Measurements from ENCODE around the gene RAB30.

RAB30 gene

DNA sequence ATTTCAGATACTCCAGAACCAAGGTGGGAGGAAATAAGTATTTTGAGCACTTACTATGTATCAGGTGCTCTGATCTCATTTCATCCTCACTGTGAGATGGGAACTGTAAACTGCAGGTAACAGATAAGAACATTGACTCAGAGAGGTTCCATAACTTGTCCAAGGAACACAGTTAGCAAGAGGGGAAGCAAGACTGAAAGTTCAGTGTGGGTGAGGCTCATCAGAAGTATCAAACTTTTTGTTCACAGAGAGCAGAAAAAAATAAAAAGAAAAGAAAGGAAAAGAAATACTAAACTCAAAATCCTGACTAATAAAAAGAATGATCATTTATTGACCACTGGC lies 37.1 kb downstream of the RAB30 start:
- ATAC-seq (ENCODE audit: low read depth) (no peak), DNase-seq (ENCODE audit: low spot score) (no peak)
- H3K36me3 ChIP-seq (ENCODE audit: low read depth): no peaks in the 10 kb centered on the region
- TF ChIP-seq CTCF (IDR thresholded peaks at IDR 0.05; ENCODE audit: poor library complexity, severe bottlenecking): no peak
- no peaks in the 10 kb centered on the region for H3K9me3 ChIP-seq (ENCODE audit: severe bottlenecking)
- H3K27me3 ChIP-seq (ENCODE audit: insufficient read depth, poor library complexity, severe bottlenecking): no peaks in the 10 kb centered on the region
- peaks cover 21% of the 10 kb centered on the region for H3K4me1 ChIP-seq (ENCODE audit: insufficient read depth, poor library complexity, severe bottlenecking)
- no peak overlapping the region for H3K4me3 ChIP-seq (ENCODE audit: severe bottlenecking)
- peak overlapping the region; percentile 53 for H3K27ac ChIP-seq (ENCODE audit: poor library complexity, severe bottlenecking)

DNA sequence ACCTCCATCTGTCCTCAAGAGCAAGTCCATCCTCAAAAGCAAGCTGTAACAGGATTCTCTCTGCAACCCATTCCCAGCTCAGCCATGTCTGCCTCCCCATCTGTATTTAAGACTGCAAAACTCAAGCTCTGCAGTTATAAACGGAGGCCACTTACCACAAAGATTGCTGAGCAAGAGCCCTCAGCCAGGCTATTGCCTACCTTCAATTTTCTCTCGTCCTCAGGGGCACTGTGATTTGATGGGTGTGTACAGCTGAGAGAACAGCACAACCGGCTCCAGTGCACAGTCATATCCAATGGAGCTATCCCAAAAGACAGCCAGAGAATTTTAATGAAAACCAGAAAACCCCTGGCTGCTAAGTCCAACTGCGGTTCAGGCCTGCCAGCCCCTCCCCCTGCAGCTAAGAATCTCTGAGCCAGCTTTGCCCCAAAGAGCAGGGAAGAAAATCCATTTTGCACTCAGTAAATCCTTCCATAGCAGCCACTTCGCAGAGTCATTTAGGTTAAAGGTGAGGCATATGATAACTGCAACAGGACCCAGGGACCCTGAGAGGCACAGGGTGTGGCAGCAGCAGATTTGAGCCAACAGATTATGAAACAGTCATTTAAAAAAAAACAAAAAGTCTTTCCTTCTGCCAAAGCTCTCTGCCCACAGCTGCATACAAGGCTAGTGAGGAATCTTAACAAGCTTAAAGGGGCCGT lies 37.6 kb downstream of the RAB30 start:
- peaks cover 21% of the 10 kb centered on the region for H3K4me1 ChIP-seq (ENCODE audit: insufficient read depth, poor library complexity, severe bottlenecking)
- DNase-seq (ENCODE audit: low spot score) (no peak), ATAC-seq (ENCODE audit: low read depth) (peak; percentile 71)
- no peaks in the 10 kb centered on the region for H3K36me3 ChIP-seq (ENCODE audit: low read depth)
- no peaks in the 10 kb centered on the region for H3K27me3 ChIP-seq (ENCODE audit: insufficient read depth, poor library complexity, severe bottlenecking)
- no peak for TF ChIP-seq CTCF (IDR thresholded peaks at IDR 0.05; ENCODE audit: poor library complexity, severe bottlenecking)
- no peak overlapping the region for H3K4me3 ChIP-seq (ENCODE audit: severe bottlenecking)
- no peaks in the 10 kb centered on the region for H3K9me3 ChIP-seq (ENCODE audit: severe bottlenecking)
- peak overlapping the region; percentile 53 for H3K27ac ChIP-seq (ENCODE audit: poor library complexity, severe bottlenecking)

DNA sequence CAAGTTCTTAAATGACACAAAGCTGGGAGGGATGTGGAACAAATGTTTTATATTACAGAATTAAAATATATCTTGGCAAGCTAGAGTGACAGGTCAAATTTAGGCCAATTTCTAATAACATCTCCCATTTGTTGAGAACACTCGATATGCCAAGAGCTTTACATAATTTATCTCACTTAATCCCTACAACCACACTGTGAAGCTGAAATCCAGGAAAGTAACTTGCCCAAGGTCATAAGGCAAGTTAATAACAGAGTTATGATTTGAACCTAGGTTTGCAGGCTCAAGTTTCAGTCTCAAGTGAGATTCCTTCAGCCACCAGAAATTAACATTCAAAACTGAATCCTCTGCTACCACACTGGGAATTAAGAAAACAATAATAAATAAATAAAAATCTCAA lies 38.3 kb downstream of the RAB30 start:
- Histone ChIP-seq H3K9me3 (ENCODE audit: severe bottlenecking) (no peaks in the 10 kb centered on the region), H3K4me1 (ENCODE audit: insufficient read depth, poor library complexity, severe bottlenecking) (peaks cover 21% of the 10 kb centered on the region), H3K27ac (ENCODE audit: poor library complexity, severe bottlenecking) (peak overlapping the region; percentile 53), H3K36me3 (ENCODE audit: low read depth) (no peaks in the 10 kb centered on the region), H3K4me3 (ENCODE audit: severe bottlenecking) (no peak overlapping the region), H3K27me3 (ENCODE audit: insufficient read depth, poor library complexity, severe bottlenecking) (no peaks in the 10 kb centered on the region)
- DNase-seq (ENCODE audit: low spot score) (no peak), ATAC-seq (ENCODE audit: low read depth) (no peak)
- no peak for TF ChIP-seq CTCF (IDR thresholded peaks at IDR 0.05; ENCODE audit: poor library complexity, severe bottlenecking)

DNA sequence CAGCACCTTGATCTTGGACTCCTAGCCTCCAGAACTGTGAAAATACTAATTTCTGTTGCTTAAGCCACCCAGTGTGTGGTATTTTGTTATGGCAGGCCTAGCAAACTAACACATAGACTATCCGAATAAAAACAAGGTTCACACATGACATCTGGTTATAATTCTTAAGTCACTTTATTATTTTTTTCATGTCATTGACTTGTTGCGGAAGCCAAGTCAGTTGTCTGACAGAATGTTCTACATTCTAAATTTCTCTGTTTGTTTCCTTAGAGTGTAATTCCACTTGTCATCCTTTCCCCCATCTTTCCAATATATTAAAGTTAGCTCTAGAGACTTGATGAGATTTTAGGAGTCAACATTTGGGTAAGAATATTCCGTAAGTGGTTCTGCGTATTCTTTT lies 40.6 kb downstream of the RAB30 start:
- no peaks in the 10 kb centered on the region for H3K9me3 ChIP-seq (ENCODE audit: severe bottlenecking)
- TF ChIP-seq CTCF (IDR thresholded peaks at IDR 0.05; ENCODE audit: poor library complexity, severe bottlenecking): no peak
- no peaks in the 10 kb centered on the region for H3K27me3 ChIP-seq (ENCODE audit: insufficient read depth, poor library complexity, severe bottlenecking)
- H3K27ac ChIP-seq (ENCODE audit: poor library complexity, severe bottlenecking): no peak overlapping the region
- no peak for ATAC-seq (ENCODE audit: low read depth)
- H3K4me1 ChIP-seq (ENCODE audit: insufficient read depth, poor library complexity, severe bottlenecking): peaks cover 21% of the 10 kb centered on the region
- DNase-seq (ENCODE audit: low spot score): no peak
- no peaks in the 10 kb centered on the region for H3K36me3 ChIP-seq (ENCODE audit: low read depth)
- H3K4me3 ChIP-seq (ENCODE audit: severe bottlenecking): no peak overlapping the region

DNA sequence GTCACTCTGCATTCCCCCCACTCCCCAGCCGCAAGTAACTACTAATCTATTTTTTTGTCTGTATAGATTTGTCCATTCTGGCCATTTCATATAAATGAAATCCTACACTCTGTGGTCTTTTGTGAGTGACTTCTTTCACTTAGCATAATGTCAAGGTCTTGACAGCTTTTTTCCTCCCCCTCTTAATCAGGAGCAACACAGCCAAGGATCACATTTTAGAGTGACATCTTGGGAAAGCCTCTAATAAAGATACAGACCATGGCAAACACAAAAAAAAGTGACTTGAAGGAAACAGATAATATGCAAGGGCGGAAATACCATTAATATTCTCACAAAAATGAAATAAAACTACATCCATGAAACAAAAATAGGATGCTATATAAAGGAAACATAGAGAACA lies 43.9 kb downstream of the RAB30 start:
- Histone ChIP-seq H3K9me3 (ENCODE audit: severe bottlenecking) (no peaks in the 10 kb centered on the region), H3K36me3 (ENCODE audit: low read depth) (no peaks in the 10 kb centered on the region), H3K27me3 (ENCODE audit: insufficient read depth, poor library complexity, severe bottlenecking) (no peaks in the 10 kb centered on the region), H3K27ac (ENCODE audit: poor library complexity, severe bottlenecking) (no peak overlapping the region), H3K4me3 (ENCODE audit: severe bottlenecking) (no peak overlapping the region), H3K4me1 (ENCODE audit: insufficient read depth, poor library complexity, severe bottlenecking) (peaks cover 3% of the 10 kb centered on the region)
- DNase-seq (ENCODE audit: low spot score): no peak
- TF ChIP-seq CTCF (IDR thresholded peaks at IDR 0.05; ENCODE audit: poor library complexity, severe bottlenecking): no peak
- no peak for ATAC-seq (ENCODE audit: low read depth)
